HCT116 (cell line): ENCODE results near the gene HTN3. TPM values are rescaled to one million over a fixed set of nuclear protein-coding genes. Genes with fewer than 3 reads are reported as not detected.
"Not testable (repeated sequence)": the region's sequence is repeated elsewhere in the genome, so short reads cannot be mapped to it uniquely, and the experiment has no call there.

Experiments
- ATAC-seq: fragments of 200-7000 bp; cut with Tn5 transposase; 2 replicates; pipeline ENCODE4 v1.9.1; 2020; ENCODE audit warnings: mild to moderate bottlenecking, moderate library complexity
- BruUV-seq: library from RNA; stranded (reverse); fragments of 400-500 nt; replicated peaks from 2 replicates; lab custom pipeline; 2021; lab: Mats Ljungman, UMichigan
- CTCF ChIA-PET: fragments of 300-600 bp; sonication (Branson Sonifier 250); formaldehyde crosslinking; loops from one replicate; lab custom pipeline; 2021; ENCODE audit warnings: antibody characterized with exemption; lab: Charles Lee
- POLR2A ChIA-PET: fragments of 300-600, 350-600 bp; sonication (Branson Sonifier 250); formaldehyde crosslinking; loops from one replicate; lab custom pipeline; 2021; ENCODE audit warnings: antibody characterized with exemption; lab: Charles Lee
- RAD21 ChIA-PET, 2 experiments: fragments of 300-600 bp; sonication (Branson Sonifier 250); formaldehyde crosslinking; loops; one replicate each; lab custom pipeline; 2023; ENCODE audit warnings: low total read pairs in 2 of 2; ENCODE audit not compliant: uncharacterized antibody in 2 of 2, unreplicated experiment in 2 of 2, low non-redundant PET in 1 of 2; lab: Charles Lee
- DNase-seq: peaks from one replicate; pipeline ENCODE4 v3.0.0-alpha.2; 2010; ENCODE audit warnings: low read depth, low spot score
- H2AFZ ChIP-seq: fragments of 200-600 bp; shearing (Covaris generic), sonication (generic); 2 replicates; pipeline ENCODE4 v1.6.1; 2017; ENCODE audit warnings: low read depth, mixed run types, mixed read lengths, antibody characterized with exemption, low read length; ENCODE audit not compliant: poor library complexity, severe bottlenecking
- H3K27ac ChIP-seq: 2 replicates; pipeline ENCODE4 v1.5.1; 2012; ENCODE audit warnings: low read depth, low read length
- H3K27me3 ChIP-seq: fragments of 200-600 bp; sonication (generic); 2 replicates; pipeline ENCODE4 v1.6.1; 2016; ENCODE audit warnings: mixed run types, low read length, mixed read lengths; ENCODE audit not compliant: insufficient read depth
- H3K36me3 ChIP-seq, 2 experiments: fragments of 200-500 bp in 1 of 2; fragments of 200-600 bp in 1 of 2; sonication (Bioruptor generic) in 1 of 2; sonication (generic) in 1 of 2; 2 replicates each; pipeline versions ENCODE4 v1.5.1 to v1.6.1; 2014 to 2016; ENCODE audit warnings: low read length in 2 of 2, inconsistent platforms in 1 of 2, mixed read lengths in 1 of 2, mixed run types in 1 of 2; ENCODE audit not compliant: insufficient read depth in 2 of 2, control insufficient read depth in 1 of 2
- H3K4me1 ChIP-seq, 2 experiments: fragments of 200-600 bp in 1 of 2; sonication (generic) in 1 of 2; 2 replicates each; pipeline versions ENCODE4 v1.5.1 to v1.6.1; 2012 to 2017; ENCODE audit warnings: low read length in 2 of 2, inconsistent platforms in 1 of 2, mild to moderate bottlenecking in 1 of 2, mixed read lengths in 1 of 2, mixed run types in 1 of 2, moderate library complexity in 1 of 2; ENCODE audit not compliant: insufficient read depth in 2 of 2, control insufficient read depth in 1 of 2
- H3K4me2 ChIP-seq: fragments of 200-600 bp; sonication (generic); 2 replicates; pipeline ENCODE4 v1.6.1; 2017; ENCODE audit warnings: mixed run types, low read length, mixed read lengths
- H3K4me3 ChIP-seq, 2 experiments: fragments of 200-600 bp in 1 of 2; sonication (generic) in 1 of 2; replicated peaks in 1 of 2; 2 replicates each; pipeline ENCODE4 v1.5.1; 2011 to 2016; ENCODE audit warnings: low read length in 2 of 2, control low read depth in 1 of 2, low read depth in 1 of 2, mild to moderate bottlenecking in 1 of 2, mixed read lengths in 1 of 2, mixed run types in 1 of 2
- H3K79me2 ChIP-seq: fragments of 200-600 bp; sonication (generic); 2 replicates; pipeline ENCODE4 v1.6.1; 2017; ENCODE audit warnings: mild to moderate bottlenecking, mixed run types, low read length, moderate library complexity, mixed read lengths; ENCODE audit not compliant: insufficient read depth
- H3K9ac ChIP-seq: fragments of 200-600 bp; sonication (generic); 2 replicates; pipeline ENCODE4 v1.6.1; 2016; ENCODE audit warnings: low read length, mixed read lengths
- H3K9me2 ChIP-seq: fragments of 200-600 bp; sonication (generic), shearing (Covaris generic); 2 replicates; pipeline ENCODE4 v1.6.1; 2017; ENCODE audit warnings: mixed run types, mild to moderate bottlenecking, moderate library complexity; ENCODE audit not compliant: insufficient read depth
- H3K9me3 ChIP-seq, 2 experiments: fragments of 200-500 bp in 1 of 2; fragments of 200-600 bp in 1 of 2; sonication (Bioruptor generic) in 1 of 2; sonication (generic) in 1 of 2; 2 replicates each; pipeline ENCODE4 v1.6.1; 2014 to 2017; ENCODE audit warnings: low read length in 2 of 2, mixed read lengths in 2 of 2, inconsistent platforms in 1 of 2, low read depth in 1 of 2, mild to moderate bottlenecking in 1 of 2, mixed run types in 1 of 2, moderate library complexity in 1 of 2; ENCODE audit not compliant: control insufficient read depth in 1 of 2, insufficient read depth in 1 of 2
- H4K20me1 ChIP-seq: fragments of 200-600 bp; sonication (generic), shearing (Covaris generic); 2 replicates; pipeline ENCODE4 v1.6.1; 2017; ENCODE audit warnings: mixed run types, mild to moderate bottlenecking, moderate library complexity; ENCODE audit not compliant: insufficient read depth
- CBX3 ChIP-seq: IDR thresholded peaks from 2 replicates; pipeline ENCODE4 v1.6.1; 2012; ENCODE audit warnings: low read depth
- ELF1 ChIP-seq: IDR thresholded peaks from 2 replicates; pipeline ENCODE4 v1.6.1; 2012; ENCODE audit warnings: low read depth, borderline replicate concordance
- EZH2 ChIP-seq: fragments of 200-600 bp; sonication (generic); IDR thresholded peaks from 2 replicates; pipeline ENCODE4 v1.6.1; 2017; ENCODE audit warnings: antibody characterized with exemption, mixed run types
- FOSL1 ChIP-seq: IDR thresholded peaks from 2 replicates; pipeline ENCODE4 v1.6.1; 2012; ENCODE audit warnings: low read depth
- JUND ChIP-seq: IDR thresholded peaks from 2 replicates; pipeline ENCODE4 v1.6.1; 2012
- POLR2A ChIP-seq: IDR thresholded peaks from 2 replicates; pipeline ENCODE4 v1.7.0; 2011; ENCODE audit warnings: borderline replicate concordance; ENCODE audit not compliant: insufficient read depth, insufficient read length; ENCODE audit errors: extremely low read depth
- SIN3A ChIP-seq: IDR thresholded peaks from 2 replicates; pipeline ENCODE4 v1.6.1; 2012; ENCODE audit warnings: low read depth
- SP1 ChIP-seq: IDR thresholded peaks from 2 replicates; pipeline ENCODE4 v1.6.1; 2012; ENCODE audit warnings: low read depth
- TCF7L2 ChIP-seq: IDR thresholded peaks from 2 replicates; pipeline ENCODE4 v1.7.0; 2011; ENCODE audit warnings: borderline replicate concordance, inconsistent platforms; ENCODE audit not compliant: insufficient read depth, insufficient read length; ENCODE audit errors: extremely low read depth
- YY1 ChIP-seq: IDR thresholded peaks from 2 replicates; pipeline ENCODE4 v1.6.1; 2011; ENCODE audit warnings: low read length, low read depth, moderate library complexity, mild to moderate bottlenecking; ENCODE audit not compliant: insufficient replicate concordance; ENCODE audit errors: extremely low read depth
- ZFX ChIP-seq: fragments of 450-650 bp; IDR thresholded peaks from 2 replicates; pipeline ENCODE4 v1.6.1; 2017
- ZNF274 ChIP-seq: fragments of 200-500 bp; sonication (Bioruptor generic); IDR thresholded peaks from 2 replicates; pipeline ENCODE4 v1.6.1; 2014; ENCODE audit warnings: mild to moderate bottlenecking, low read depth, low read length, inconsistent platforms
- intact Hi-C: fragments of 100-400 bp; cut with micrococcal nuclease; formaldehyde crosslinking; loops from 2 replicates; pipeline ENCODE4 v1.10.0; 2022
- total RNA-seq: library from RNA; stranded (reverse); gene quantifications from one replicate; pipeline ENCODE4 v1.2.1, GENCODE V29; 2021; ENCODE audit not compliant: unreplicated experiment
- TF ChIP-seq, protein P1 (sequence below): IDR thresholded peaks from 2 replicates; pipeline ENCODE4 v1.6.1; 2012
- TF ChIP-seq, protein P2 (sequence below): IDR thresholded peaks from 2 replicates; pipeline ENCODE4 v1.6.1; 2011; ENCODE audit warnings: mild to moderate bottlenecking, low read length, moderate library complexity; ENCODE audit not compliant: insufficient replicate concordance; ENCODE audit errors: extremely low read depth
- TF ChIP-seq, protein P3 (sequence below), 3 experiments: fragments of 200-600 bp in 1 of 3; sonication (generic) in 1 of 3; IDR thresholded peaks in 2 of 3; conservative IDR thresholded peaks in 1 of 3; 2 replicates each; pipeline ENCODE4 v1.5.1; 2012 to 2017; ENCODE audit warnings: low read depth in 2 of 3, low read length in 2 of 3, antibody characterized with exemption in 1 of 3, borderline replicate concordance in 1 of 3, control low read depth in 1 of 3, mild to moderate bottlenecking in 1 of 3, mixed read lengths in 1 of 3, mixed run types in 1 of 3, moderate library complexity in 1 of 3; ENCODE audit not compliant: insufficient read depth in 1 of 3

The HTN3 gene
- total RNA-seq, 1 experiment from 2014 or later: not detected

DNA sequence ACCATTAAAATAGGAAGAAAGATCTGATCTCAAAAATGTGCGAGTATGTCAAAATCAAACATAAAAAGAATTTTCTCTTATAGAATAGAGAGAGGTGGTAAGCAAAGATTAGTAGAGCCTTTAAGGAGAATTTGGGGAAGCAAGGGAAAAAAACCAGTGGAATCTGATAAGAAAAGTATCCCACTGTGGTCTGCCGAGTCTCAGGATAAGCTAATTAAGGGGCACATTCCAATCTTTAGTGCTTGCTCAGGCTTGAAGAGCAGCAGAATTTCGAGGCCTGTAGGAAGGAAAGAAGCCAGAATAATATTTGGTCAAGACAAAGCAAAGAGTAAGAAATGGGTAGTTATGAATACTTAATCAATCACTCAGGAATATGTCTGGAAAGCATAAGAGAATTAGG lies 19.5 kb upstream of the HTN3 start (continued):
- TF ChIP-seq, protein P1, sequence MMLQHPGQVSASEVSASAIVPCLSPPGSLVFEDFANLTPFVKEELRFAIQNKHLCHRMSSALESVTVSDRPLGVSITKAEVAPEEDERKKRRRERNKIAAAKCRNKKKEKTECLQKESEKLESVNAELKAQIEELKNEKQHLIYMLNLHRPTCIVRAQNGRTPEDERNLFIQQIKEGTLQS: no peak
- TF ChIP-seq, protein P2, sequence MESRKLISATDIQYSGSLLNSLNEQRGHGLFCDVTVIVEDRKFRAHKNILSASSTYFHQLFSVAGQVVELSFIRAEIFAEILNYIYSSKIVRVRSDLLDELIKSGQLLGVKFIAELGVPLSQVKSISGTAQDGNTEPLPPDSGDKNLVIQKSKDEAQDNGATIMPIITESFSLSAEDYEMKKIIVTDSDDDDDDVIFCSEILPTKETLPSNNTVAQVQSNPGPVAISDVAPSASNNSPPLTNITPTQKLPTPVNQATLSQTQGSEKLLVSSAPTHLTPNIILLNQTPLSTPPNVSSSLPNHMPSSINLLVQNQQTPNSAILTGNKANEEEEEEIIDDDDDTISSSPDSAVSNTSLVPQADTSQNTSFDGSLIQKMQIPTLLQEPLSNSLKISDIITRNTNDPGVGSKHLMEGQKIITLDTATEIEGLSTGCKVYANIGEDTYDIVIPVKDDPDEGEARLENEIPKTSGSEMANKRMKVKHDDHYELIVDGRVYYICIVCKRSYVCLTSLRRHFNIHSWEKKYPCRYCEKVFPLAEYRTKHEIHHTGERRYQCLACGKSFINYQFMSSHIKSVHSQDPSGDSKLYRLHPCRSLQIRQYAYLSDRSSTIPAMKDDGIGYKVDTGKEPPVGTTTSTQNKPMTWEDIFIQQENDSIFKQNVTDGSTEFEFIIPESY: no peak

DNA sequence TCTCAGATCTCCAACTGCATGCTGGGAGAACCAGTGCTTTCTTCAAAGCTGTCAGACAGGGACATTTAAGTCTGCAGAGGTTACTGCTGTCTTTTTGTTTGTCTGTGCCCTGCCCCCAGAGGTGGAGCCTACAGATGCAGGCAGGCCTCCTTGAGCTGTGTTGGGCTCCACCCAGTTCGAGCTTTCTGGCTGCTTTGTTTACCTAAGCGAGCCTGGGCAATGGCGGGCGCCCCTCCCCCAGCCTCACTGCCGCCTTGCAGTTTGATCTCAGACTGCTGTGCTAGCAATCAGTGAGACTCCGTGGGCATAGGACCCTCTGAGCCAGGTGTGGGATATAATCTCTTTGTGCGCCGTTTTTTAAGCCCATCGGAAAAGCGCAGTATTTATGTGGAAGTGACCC lies 9.3 kb upstream of the HTN3 start:
- H3K4me1 ChIP-seq, DNase-seq, intact Hi-C loops, RAD21 ChIA-PET, H3K79me2 ChIP-seq, BruUV-seq, H3K9me2 ChIP-seq, H3K9ac ChIP-seq, ATAC-seq, CTCF ChIA-PET, H3K4me2 ChIP-seq, H4K20me1 ChIP-seq, H3K36me3 ChIP-seq, POLR2A ChIA-PET, H3K9me3 ChIP-seq, H3K4me3 ChIP-seq, H3K27ac ChIP-seq, H2AFZ ChIP-seq, H3K27me3 ChIP-seq: not testable (repeated sequence)

DNA sequence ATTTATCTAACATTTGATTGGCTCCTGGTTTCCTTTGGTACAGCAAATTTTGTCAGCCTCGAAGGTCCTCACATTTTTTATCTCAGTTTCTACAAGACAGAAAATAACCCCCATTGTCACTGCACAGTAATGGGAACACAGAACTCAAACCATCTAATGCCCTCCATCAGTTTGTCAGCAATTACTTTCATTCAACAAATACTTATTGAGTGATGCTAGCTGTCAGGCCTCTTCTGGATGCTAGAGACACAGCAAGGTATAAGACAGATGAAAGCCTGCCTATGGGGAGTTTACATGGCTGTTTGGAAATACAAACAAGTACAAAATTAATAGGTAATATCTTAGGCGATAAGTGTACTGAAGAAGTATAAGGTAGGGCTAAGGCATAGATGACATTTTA lies 5.0 kb upstream of the HTN3 start:
- no peak overlapping the region for H3K27ac ChIP-seq
- H3K4me3 ChIP-seq: no peak overlapping the region
- no peaks in the 10 kb centered on the region for H3K9me3 ChIP-seq
- RAD21 ChIA-PET: no interaction called here
- DNase-seq (no peak), ATAC-seq (no peak)
- no peaks in the 10 kb centered on the region for H3K9me2 ChIP-seq
- no peak overlapping the region for H3K9ac ChIP-seq
- CTCF ChIA-PET: no interaction called here
- no peaks in the 10 kb centered on the region for H3K4me1 ChIP-seq
- no peaks in the 10 kb centered on the region for H4K20me1 ChIP-seq
- H3K27me3 ChIP-seq: no peaks in the 10 kb centered on the region
- H3K79me2 ChIP-seq: no peaks in the 10 kb centered on the region
- TF ChIP-seq TCF7L2 (no peak), ZFX (no peak), ZNF274 (no peak), POLR2A (no peak), FOSL1 (no peak), JUND (no peak), YY1 (no peak), SP1 (no peak), EZH2 (no peak), SIN3A (no peak), CBX3 (no peak), ELF1 (no peak)
- TF ChIP-seq, protein P3, sequence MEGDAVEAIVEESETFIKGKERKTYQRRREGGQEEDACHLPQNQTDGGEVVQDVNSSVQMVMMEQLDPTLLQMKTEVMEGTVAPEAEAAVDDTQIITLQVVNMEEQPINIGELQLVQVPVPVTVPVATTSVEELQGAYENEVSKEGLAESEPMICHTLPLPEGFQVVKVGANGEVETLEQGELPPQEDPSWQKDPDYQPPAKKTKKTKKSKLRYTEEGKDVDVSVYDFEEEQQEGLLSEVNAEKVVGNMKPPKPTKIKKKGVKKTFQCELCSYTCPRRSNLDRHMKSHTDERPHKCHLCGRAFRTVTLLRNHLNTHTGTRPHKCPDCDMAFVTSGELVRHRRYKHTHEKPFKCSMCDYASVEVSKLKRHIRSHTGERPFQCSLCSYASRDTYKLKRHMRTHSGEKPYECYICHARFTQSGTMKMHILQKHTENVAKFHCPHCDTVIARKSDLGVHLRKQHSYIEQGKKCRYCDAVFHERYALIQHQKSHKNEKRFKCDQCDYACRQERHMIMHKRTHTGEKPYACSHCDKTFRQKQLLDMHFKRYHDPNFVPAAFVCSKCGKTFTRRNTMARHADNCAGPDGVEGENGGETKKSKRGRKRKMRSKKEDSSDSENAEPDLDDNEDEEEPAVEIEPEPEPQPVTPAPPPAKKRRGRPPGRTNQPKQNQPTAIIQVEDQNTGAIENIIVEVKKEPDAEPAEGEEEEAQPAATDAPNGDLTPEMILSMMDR (IDR thresholded peaks at IDR 0.05 in 2 of 3, conservative IDR thresholded peaks at IDR 0.05 in 1 of 3; ENCODE audit: borderline replicate concordance in 1 of 3, insufficient read depth in 1 of 3, low read depth in 2 of 3, low read length in 2 of 3): no peak
- intact Hi-C loops: no loop called here
- H2AFZ ChIP-seq: no peak overlapping the region
- POLR2A ChIA-PET: no interaction called here
- H3K4me2 ChIP-seq: no peak overlapping the region
- no peaks in the 10 kb centered on the region for H3K36me3 ChIP-seq
- no TSS peak for BruUV-seq
